Lower leg skin (tissue), 4 donors: ENCODE results near the gene KCNK15. TPM values are rescaled to one million over a fixed set of nuclear protein-coding genes. Genes with fewer than 3 reads are reported as not detected.
A peak's percentile ranks its signal among the peaks of the same experiment; 100 is the strongest.

ENCODE experiments used
- DNase-seq, 2 donors: peaks; one replicate each; pipeline ENCODE4 v3.0.0-alpha.2; 2019; ENCODE audit warnings: low spot score in 2 of 2
- H3K4me3 ChIP-seq: fragments of 200-600 bp; sonication (generic); 2 replicates; pipeline ENCODE4 v1.5.1; 2017; ENCODE audit warnings: mild to moderate bottlenecking, low read depth; ENCODE audit not compliant: poor library complexity, severe bottlenecking
- POLR2A ChIP-seq, 2 donors: fragments of 450-650 bp; IDR thresholded peaks; one replicate each; pipeline ENCODE4 v1.6.1; 2016 to 2017; ENCODE audit warnings: antibody characterized with exemption in 2 of 2, mild to moderate bottlenecking in 1 of 2, moderate library complexity in 1 of 2
- WGBS, 2 donors: methylation state at CpG; one replicate each; pipeline ENCODE4 v1.1.5; 2018; 5-methylcytosine and 5-hydroxymethylcytosine counted together
- intact Hi-C: fragments of 100-400 bp; cut with DNase I; formaldehyde crosslinking; loops from one replicate; pipeline ENCODE4 v1.15.0; 2023; ENCODE audit warnings: low total_unique reads
- total RNA-seq, 4 donors: library from RNA; depleted of rRNA; stranded (reverse); fragments of >200 nt; gene quantifications; one replicate each; pipeline ENCODE4 v1.1.0, GENCODE V29; 2016
- TF ChIP-seq, protein P1 (sequence below), 3 donors: fragments of 450-650 bp; IDR thresholded peaks; one replicate each; pipeline ENCODE4 v1.5.1; 2016; ENCODE audit warnings: antibody characterized with exemption in 3 of 3, mild to moderate bottlenecking in 3 of 3, moderate library complexity in 2 of 3

The KCNK15 gene
- total RNA-seq, 4 donors from 2014 or later, result 1.5 to 3.5 (median 2.5) TPM

DNA sequence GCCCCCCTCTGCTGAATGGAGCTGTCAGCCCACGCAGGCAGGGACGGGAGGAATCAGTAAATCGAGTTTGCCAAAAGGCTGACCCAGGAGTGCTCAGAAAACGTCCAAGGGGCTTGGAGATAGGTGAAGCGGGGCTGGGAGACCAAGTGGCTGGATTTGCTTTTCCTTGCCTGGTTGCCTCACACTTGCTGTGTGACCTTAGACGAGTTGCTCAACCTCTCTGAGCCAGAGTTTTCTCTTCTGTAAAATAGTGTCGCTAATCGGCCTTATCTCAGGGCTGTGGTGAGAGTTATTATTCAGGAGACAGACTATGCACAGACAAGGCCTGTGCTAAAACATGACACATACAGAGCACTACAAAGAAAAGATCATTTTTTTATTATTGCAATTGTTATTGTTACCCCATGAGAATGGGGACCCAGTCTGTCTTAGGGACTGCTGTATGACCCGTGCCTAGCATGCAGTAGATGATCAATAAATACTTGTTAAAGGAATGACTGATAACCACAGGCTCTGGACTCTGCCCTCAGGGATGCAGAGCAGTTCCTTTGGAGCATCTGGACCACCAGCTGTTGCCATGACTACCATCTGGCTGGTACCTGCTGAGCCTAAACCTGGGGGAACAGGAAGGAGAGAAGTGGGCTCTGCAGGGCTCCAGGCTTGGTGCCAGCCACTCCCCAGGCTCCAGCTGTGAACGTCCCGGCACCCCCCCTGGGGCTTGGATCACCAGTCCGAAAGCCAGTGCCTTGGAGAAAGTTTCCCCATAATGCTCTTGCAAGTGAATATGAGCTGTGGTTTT lies 901 bp downstream of the KCNK15 start:
- peak overlapping the region; percentile 42 for H3K4me3 ChIP-seq
- WGBS, 2 donors, result 27 to 28% methylated on average over 12 of the region's 12 CpGs
- intact Hi-C loops, result no loop called here
- DNase-seq, result no peak
- TF ChIP-seq, protein P1, sequence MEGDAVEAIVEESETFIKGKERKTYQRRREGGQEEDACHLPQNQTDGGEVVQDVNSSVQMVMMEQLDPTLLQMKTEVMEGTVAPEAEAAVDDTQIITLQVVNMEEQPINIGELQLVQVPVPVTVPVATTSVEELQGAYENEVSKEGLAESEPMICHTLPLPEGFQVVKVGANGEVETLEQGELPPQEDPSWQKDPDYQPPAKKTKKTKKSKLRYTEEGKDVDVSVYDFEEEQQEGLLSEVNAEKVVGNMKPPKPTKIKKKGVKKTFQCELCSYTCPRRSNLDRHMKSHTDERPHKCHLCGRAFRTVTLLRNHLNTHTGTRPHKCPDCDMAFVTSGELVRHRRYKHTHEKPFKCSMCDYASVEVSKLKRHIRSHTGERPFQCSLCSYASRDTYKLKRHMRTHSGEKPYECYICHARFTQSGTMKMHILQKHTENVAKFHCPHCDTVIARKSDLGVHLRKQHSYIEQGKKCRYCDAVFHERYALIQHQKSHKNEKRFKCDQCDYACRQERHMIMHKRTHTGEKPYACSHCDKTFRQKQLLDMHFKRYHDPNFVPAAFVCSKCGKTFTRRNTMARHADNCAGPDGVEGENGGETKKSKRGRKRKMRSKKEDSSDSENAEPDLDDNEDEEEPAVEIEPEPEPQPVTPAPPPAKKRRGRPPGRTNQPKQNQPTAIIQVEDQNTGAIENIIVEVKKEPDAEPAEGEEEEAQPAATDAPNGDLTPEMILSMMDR (IDR thresholded peaks at IDR 0.05), result no peak
- TF ChIP-seq POLR2A (IDR thresholded peaks at IDR 0.05), result no peak

DNA sequence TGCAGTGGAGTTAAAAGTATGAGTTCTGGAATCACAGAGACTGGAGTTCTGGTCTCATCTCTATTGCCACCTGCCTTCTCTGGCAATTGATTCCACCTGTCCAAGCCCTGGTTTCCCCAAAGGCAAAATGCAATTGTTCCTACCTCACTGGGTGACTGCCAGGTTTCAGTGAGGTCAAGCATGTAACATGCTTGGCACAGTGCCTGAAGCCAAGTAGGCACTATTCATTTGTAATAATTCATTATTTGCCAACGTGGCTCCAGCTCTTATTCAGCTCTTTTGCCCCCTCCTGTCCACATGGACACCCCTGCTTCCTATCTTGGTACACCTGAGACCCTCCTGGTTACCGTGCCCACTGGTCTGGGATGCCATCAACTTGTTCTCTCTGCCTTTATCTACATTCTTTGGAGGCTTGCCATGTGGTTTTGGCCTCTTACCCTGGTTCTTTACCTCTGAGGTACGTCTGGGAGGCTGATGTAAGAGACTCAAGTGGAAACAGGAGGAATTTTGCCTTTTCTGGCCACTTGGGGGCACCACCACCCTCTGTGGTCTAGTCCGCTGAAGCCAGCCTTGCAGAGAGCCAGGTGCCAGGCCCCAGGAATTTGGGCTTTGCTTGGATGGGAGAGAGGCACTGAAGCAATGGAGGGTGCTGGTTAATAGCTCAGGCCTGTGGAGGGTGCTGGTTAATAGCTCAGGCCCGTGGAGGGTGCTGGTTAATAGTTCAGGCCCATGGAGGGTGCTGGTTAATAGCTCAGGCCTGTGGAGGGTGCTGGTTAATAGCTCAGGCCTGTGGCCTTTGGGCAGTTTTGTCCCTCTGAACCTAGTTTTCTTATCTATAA lies 1.7 kb downstream of the KCNK15 start:
- 5 to 7% methylated on average over 5 of the region's 5 CpGs for WGBS, 2 donors
- no peak for TF ChIP-seq POLR2A (IDR thresholded peaks at IDR 0.05)
- TF ChIP-seq, protein P1 (IDR thresholded peaks at IDR 0.05), result peak in 1 of 3 donors; percentile 10
- H3K4me3 ChIP-seq, result no peak overlapping the region
- DNase-seq, result peak; percentile 72 to 96
- intact Hi-C loops, result no loop called here

DNA sequence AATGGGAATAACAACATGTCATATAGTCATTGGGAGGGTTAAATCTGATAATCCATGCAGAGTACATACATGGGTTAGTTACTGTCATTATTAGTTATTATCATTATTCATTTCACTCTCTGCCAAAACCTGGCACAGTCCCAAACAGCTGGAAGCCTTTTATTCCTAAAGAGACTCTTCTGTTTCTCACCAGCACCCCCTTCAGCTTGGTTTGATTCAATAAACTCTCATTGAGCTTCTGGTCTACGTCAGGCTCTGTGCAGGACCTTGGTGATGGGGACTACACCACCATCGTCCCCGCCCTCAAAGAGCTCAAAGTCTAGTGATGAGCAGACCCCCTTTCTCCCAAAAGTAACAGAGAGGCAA lies 2.3 kb downstream of the KCNK15 start:
- 74 to 90% methylated on average over 3 of the region's 3 CpGs for WGBS, 2 donors
- no peak overlapping the region for H3K4me3 ChIP-seq
- intact Hi-C loops, result no loop called here
- no peak for TF ChIP-seq POLR2A (IDR thresholded peaks at IDR 0.05)
- TF ChIP-seq, protein P1 (IDR thresholded peaks at IDR 0.05), result no peak
- no peak for DNase-seq

DNA sequence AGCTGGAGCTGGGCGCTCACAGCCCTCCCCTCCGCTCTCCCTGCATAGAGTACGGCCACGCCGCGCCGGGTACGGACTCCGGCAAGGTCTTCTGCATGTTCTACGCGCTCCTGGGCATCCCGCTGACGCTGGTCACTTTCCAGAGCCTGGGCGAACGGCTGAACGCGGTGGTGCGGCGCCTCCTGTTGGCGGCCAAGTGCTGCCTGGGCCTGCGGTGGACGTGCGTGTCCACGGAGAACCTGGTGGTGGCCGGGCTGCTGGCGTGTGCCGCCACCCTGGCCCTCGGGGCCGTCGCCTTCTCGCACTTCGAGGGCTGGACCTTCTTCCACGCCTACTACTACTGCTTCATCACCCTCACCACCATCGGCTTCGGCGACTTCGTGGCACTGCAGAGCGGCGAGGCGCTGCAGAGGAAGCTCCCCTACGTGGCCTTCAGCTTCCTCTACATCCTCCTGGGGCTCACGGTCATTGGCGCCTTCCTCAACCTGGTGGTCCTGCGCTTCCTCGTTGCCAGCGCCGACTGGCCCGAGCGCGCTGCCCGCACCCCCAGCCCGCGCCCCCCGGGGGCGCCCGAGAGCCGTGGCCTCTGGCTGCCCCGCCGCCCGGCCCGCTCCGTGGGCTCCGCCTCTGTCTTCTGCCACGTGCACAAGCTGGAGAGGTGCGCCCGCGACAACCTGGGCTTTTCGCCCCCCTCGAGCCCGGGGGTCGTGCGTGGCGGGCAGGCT lies 4.6 kb downstream of the KCNK15 start:
- 61 to 74% methylated on average over 53 to 71 of the region's 73 CpGs for WGBS, 2 donors
- TF ChIP-seq POLR2A (IDR thresholded peaks at IDR 0.05), result no peak
- TF ChIP-seq, protein P1 (IDR thresholded peaks at IDR 0.05), result no peak
- no peak overlapping the region for H3K4me3 ChIP-seq
- intact Hi-C loops, result loop anchor here (5.0 kb wide), 1 partner anchor 117 kb away; no protein-coding TSS in a partner anchor
- no peak for DNase-seq

DNA sequence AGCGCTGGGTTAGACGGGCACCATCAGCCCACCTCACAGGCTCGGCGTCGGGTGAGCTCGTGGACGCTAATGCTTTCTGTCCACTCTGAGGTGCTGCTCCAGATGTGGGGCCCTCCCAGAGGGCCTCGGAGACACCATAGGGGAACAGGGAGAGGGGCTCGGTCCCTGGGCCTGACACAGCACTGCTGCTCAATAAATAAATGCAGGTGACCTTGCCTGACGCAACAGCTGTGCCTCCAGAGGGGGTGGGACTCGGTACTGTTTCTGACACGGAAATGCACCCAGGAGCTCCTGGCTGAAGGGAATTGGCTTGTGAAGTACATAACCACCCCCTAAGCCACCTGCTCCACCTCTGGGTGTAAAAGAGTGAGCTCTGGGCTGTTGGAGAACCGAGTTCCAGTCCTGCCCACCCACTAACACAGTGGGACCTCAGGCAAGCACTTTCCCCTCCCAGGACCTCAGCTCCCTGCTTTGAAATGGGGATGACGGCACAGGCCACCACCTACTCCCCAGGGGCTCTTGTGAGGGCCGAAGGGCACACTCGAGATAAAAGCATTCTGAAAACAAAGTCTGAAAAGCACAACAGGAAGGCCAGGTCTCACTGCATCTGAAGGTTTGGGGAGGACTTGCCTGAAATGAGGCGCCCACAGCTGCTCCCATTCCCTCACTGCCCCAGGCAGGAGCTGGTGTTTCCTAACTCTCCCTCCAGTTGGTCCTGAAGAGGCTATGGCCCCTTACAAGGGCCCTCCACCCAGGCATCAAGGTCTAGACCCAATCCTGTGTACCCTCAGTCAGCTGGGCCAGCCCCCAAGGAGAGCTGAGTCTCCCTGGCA lies 6.7 kb downstream of the KCNK15 start:
- DNase-seq, result no peak
- intact Hi-C loops, result loop anchor here (5.0 kb wide), 1 partner anchor 115 kb away; no protein-coding TSS in a partner anchor
- TF ChIP-seq, protein P1 (IDR thresholded peaks at IDR 0.05), result no peak
- TF ChIP-seq POLR2A (IDR thresholded peaks at IDR 0.05), result no peak
- no peak overlapping the region for H3K4me3 ChIP-seq
- 62 to 68% methylated on average over 15 to 17 of the region's 17 CpGs for WGBS, 2 donors
